ENCODE measurements around the gene GPR137B.
"Not testable (repeated sequence)": the region's sequence is repeated elsewhere in the genome, so short reads cannot be mapped to it uniquely, and the experiment has no call there.

The GPR137B gene

GRCh38 chr1:236144446-236145150 is 2.3 kb downstream of the GPR137B start:
- no peak for DNase-seq

DNA sequence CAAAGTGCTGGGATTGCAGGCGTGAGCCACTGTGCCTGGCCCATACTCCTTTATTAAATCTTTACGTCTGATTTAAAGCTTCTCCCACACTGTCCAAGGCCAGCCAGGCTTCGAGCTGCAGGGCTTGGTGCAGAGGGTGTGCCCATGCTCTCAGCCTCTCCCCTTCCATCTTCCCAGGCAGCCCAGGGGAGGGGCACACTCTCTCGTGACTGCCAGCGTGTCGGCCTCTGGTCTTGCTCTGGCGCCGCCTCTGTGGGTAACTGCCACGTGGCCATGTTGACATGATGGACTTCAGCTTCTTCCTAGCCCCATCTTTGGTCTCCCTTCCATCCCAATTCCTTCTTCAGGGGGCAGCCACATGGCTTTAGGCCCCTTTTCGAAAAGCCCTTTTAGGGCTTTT is 4.7 kb downstream of the GPR137B start:
- DNase-seq: no peak

DNA sequence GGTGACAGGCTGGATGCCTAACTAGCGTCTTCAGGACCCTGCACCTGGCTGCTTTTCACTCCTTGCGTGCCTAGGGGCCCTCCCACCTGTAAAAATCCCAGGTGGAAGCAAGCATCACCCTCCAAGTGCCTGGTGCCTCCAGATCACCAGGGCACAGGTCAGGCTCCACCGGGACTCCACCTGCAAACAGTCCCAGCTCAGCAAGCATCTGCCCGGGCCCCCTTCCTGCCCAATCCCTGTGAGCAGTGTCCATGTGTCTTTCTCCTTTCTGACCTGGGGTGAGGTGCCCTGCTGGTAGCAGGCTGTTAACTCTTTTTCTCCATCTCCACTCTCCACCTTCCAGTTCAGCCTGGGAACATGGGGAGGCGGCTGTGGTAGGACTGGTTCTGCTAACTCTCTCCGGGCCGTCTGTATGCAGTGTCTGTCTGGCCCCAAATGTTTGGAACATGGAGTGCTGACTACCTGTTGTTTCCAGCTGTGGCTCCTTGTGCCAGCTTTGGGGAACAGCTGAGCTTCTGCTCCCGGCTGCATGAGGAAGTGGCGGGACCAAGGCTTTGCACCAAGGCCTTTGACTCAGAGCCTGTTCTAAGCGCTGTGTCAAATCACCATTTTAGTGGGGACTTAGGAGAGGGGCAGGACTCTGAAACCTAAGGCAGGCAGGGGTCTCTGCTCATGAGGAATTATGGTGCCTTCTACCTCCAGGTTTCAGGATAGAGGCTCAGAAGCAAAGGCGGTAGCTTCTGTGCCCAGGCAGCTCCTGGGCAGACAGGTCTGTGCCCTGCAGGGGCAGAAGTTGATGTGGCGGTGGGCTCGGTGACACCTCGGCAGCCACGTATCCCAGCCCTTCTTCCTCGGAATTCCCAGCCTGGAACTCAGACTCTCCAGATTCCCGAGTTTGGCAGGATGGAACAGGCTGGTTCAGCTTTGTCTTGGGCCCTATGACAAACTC is 5.5 kb downstream of the GPR137B start:
- no peak for DNase-seq

DNA sequence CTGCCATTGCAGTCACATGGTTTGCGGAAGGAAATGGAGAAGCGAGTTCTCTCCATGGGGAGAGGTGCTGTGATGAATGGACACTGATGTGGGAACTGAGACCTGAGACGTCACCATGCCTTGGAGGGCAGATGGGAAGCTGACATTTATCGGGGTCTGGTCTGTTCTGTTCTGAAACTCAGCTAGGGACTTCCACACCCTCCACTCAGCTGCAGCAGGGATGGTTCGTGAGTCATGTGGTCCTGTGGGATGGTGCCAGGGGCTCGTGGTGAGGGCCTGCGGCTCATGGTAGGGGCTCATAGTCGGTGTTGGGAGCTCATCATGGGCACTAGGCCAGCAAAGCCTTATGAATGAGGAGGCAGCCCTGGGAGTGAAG is 6.1 kb downstream of the GPR137B start:
- DNase-seq: no peak

DNA sequence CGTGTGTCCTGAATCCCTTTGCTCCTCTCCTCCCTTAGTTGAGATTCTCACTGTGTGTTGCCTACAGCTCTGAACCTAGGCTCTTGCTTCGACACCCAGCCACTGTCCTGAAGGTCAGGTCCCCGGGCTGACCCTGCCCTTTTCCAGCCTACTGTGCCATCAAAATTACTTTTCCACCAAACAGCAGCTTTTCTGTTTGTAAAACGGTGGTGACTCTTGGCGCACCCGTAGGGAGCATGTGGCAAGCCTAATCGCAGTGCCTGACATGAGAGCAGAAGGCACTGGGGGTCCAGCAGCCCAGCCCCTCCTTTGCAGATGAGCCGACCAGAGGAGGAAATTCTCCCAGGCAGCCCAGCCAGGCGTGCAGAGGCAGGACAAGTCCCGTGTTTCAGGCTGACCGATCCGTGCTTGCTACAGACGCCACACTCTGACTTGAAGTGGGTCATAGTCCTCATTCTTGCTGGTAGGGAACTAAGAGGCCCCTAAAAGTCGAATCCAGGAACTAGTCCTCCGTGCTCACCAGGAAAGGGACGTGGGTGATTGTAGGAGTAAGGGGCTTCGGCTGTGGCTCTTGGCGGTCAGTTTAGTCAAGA is 6.8 kb downstream of the GPR137B start:
- no peak for DNase-seq

DNA sequence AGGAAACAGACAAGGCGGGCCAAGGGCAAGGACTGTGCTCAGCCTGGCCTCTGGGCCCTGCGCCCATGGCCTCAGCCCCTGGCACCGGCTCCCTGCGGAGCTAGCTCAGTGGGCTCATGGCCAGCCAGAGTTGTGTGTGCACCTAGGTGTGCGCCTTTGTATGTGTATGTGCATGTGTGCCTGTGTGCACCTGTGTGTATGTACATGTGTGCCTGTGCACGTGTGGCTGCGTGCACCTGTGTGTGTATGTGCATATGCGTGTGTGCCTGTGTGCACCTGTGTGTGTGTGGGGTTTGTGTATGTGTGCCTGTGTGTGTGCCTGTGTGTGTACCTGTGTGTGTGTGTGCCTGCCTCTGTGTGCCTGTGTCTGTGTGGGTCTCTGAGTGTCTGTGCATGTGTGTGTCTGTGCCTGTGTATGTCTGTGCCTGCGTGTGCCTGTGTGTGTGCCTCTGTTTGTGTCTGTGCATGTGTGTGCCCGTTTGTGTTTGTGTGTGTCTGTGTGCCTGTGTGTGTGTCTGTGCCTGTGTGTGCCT is 7.4 kb downstream of the GPR137B start:
- no peak for DNase-seq

GRCh38 chr1:236150311-236150955 is 8.1 kb downstream of the GPR137B start:
- DNase-seq: no peak

DNA sequence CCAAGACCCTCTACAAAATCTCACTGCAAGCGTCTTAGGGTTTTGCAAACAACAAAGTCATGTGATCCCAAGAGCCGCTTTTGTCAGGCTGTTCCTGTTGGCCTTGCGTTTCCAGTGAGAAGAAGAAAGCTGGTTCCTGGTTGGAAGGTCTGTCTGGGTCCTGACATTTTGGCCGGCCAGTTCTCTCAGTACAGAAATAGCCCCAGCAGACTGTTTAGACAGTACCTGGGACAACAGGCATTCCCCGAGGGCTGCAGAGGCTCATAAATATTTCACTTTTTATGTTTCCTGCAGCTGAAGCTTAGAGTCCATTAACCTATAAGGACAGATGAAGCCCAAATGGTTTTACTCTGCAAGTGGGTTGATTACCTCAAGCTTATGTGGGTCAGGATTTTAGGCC is 8.6 kb downstream of the GPR137B start:
- no peak for DNase-seq

DNA sequence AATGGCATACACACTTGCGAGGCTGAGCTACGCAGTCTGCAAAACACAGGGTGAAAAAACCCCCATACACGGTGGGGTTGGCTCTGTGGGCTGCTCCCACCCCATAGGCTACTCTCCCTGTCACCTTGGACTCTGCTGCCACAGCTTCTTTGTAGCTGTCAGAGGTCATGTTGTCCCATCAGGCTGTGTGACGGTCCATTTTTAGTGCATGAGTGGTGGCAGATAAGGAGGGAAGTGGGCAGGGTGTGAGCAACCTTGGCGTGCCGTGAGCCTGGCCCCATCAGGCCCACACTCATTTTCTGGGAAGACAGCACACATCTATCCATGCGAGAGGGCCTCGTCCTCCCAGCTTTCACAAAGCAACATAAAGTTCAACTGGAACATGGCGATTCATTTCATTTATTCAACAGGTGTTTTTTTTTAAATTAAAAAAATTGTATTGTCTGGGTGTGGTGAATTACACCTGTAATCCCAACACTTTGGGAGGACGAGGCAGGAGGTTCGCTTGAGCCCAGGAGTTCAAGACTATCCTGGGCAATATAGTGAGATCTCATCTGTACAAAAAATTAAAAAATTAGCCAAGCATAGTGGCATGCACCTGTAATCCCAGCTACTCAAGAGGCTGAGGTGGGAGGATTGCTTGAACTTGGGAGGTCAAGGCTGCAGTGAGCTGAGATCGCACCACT is 9.5 kb downstream of the GPR137B start:
- no peak for DNase-seq

GRCh38 chr1:236154126-236154525 is 11.8 kb downstream of the GPR137B start:
- DNase-seq: no peak

GRCh38 chr1:236154671-236155398 is 12.5 kb downstream of the GPR137B start:
- DNase-seq: no peak

DNA sequence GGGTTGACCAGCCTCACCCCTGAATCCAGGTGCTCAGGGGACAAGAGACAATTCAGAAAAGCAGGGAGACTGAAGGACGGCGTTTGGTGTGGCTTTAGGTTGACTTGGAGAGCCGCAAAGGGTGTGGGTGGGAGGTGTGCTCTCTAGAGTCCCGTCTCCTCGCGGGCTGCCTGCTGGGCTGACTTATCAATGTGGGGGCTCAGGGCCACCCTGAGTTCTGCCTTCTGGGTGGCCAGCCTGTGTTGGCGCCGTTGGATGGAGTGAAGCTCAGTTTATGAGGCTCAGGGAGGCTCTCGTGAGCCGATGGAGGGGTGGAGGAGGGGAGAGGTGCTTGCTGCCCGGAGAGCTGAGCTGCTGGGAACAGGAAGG is 13.0 kb downstream of the GPR137B start:
- no peak for DNase-seq

DNA sequence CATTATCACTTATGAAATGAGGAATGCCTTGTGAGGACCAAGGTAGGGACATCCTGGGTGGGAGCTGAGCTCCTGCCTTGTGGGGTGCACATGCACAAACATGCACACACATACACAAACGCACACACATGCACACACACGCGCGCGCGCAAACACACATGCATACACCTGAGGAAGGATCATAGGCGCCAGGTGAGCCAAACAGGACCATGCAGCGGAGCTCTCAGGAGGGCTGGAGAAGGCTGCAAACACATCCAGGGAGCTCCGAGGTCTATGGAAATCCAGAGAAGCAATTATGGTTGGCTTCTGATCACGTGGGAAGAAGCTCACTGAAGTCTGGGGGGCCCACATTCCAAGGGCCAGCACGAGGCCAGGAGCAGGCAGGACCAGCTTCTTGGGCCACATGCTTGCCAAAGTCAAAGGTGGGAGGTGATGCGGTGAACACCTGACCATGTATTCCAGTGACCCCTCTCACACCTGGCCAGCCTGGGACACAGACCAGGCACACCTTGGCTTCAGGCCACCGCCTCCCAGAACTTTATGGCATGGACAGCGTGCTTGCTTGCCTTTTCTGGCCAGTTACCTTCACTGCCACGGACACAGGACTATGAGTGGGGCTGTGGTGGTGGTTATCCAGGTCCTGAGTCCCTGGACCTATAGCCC is 13.6 kb downstream of the GPR137B start:
- DNase-seq: no peak

DNA sequence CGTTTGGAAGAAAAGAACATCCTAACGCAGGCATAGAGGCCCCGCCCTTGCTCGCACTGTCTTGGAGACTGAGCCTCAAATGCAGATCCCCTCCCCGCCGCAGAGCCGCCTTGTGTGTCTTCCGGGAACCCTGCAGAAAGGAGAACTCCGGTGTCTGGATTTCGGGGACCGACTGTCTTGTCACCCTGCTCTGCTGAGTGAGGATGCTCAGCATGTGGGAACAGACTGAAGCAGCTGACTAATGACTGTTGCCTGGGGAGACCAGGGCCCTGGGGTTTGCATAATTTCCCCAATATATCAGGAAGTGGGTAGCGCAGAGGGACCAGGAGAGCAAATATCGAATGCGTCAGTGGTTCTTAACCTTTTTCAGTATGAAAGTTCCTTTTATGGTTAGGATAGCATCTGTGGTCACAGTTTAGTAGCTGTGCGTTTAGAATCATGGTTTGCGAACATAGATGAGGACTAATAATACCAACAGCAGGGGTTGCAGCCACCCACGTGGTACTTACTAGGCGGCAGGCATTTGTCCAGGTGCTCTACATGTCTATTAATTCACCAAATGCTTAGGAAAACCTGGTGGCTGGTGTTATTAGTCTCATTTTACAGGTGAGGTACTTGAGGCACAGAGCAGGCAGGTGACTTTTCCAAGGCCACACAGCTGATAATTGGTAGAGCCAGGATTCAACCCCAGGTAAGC is 14.3 kb downstream of the GPR137B start:
- DNase-seq: peak; percentile 38

DNA sequence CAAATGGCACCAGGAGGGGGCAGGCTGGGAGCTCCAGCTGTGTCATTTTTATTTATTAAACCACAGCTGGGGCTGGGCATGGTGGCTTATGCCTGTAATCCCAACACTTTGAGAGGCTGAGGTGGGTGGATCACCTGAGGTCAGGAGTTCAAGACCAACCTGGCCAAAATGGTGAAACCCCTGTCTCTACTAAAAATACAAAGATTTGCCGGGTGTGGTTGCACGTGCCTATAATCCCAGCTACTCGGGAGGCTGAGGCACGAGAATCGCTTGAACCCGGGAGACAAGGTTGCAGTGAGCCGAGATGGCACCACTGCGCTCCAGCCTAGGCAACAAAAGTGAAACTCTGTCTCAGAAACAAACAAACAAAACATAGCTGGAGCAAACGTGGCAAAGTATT is 15.7 kb downstream of the GPR137B start:
- not testable (repeated sequence) for DNase-seq

GRCh38 chr1:236158719-236159118 is 16.4 kb downstream of the GPR137B start:
- DNase-seq: no peak

DNA sequence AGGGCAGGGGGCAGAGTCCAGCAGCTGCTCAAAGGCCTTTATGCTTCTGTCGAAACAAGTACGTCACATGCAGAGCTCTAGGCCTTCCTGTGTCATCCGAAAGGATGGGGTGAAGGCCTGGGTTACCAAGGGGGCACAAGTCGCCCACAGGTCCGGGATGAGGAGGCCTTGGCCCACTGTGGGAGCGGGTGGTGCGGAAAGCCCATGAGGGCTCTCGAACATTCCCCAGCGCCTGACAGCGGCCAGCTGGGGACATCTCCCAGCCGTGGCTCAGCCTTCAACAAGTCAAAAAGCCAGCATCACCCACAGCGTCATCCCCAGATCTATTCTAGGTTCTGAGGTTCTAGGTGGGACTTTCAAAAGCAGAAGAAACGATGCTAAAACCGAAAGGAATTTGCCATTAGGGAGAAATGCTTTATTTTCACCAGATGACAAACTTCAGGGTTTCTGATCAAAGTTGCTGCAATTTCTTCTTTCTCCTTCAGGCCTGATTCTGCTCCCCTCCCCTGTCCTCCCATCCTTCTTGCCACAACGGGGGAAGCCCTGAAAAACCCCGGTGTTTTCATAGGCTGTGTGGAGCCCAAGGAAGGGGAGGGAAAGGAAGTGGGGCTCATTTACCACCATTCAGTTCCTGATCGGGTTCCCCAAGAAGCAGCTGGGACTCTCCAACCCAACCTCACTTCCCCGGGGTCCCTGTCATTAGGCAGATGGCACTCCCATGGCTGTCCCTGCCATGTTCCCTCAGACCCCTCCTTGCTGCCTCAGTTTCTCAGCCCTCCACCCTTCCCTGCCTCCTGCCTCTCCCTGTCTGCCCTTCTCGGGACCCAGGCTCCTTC is 17.6 kb downstream of the GPR137B start:
- DNase-seq: no peak

GRCh38 chr1:236160540-236161127 is 18.3 kb downstream of the GPR137B start:
- DNase-seq: no peak

GRCh38 chr1:236161230-236161629 is 18.9 kb downstream of the GPR137B start:
- DNase-seq: no peak

Data from activated CD4-positive, CD25-positive, alpha-beta regulatory T cell treated with anti-CD3 and anti-CD28 coated beads, Interleukin-2, amount 50 U/mL, for 72 hours (primary cell).